Amygdala (tissue), 56 donors: ENCODE data around the gene TPO.
"Not testable (repeated sequence)": the region's sequence is repeated elsewhere in the genome, so short reads cannot be mapped to it uniquely, and the experiment has no call there.

Experiments used
- DNase-seq, 56 donors: peaks; one replicate each; lab custom pipeline; 2025; lab: John Stamatoyannopoulos, UW

The TPO gene

GRCh38 chr2:1413156-1413710, at the start of gene TPO:
TSS of gene TPO (plus strand) at chr2:1413463. CDS start at chr2:1414409, 946 bp downstream.
- no peak for DNase-seq

DNA sequence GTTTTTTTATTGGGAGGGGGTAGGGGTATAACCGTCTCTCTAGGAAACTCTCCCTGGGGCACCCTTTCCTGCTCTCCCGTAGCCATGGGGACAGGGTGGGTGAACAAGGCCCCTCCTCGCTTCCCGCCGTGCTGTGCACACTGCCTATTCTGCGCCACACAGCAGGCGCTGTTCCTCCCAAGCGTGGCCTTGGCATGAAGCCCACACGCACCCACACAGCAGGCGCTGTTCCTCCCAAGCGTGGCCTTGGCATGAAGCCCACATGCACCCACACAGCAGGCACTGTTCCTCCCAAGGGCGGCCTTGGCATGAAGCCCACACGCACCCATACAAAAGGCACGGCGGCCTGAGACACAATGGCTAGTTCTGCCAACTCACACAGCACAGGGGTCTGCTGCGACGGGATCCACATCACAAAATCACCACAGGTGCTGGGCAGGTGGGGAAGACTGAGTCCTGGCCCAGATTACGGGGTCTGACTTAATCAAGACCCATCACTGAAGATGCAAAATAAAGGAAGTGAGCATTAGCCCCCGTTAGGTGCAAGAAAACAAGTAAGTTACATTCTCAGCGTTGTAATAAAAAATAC, 46.6 kb upstream of the TPO start:
- peak in 55 of 56 donors; percentile 4 to 96 (median 69) for DNase-seq

DNA sequence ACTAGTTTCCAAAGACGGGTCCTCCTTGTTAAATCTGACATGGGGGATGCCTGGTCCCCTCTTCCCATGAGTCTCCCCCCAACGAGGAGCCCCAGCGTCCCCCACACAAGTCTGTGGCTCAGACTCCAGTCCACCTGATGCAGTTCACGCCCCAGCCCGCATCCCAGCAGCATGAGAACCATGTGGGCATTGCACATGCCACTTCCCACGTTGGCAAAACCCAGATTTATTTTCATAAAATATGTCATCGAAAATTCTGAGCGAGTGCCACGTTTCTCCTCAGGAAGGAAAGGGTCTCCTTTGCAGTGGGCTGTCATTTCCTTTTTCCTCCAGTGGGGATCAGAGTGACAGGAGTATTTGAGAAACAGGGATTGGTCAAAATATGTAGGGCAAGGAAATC, 45.7 kb upstream of the TPO start:
- no peak for DNase-seq

- no peak for DNase-seq
These were observed 43.4 kb upstream of the TPO start for GRCh38 chr2:1369905-1370304.

- no peak for DNase-seq
These were observed 42.8 kb upstream of the TPO start for GRCh38 chr2:1370461-1370860.

- no peak for DNase-seq
These were observed 42.2 kb upstream of the TPO start for GRCh38 chr2:1371082-1371481.

DNA sequence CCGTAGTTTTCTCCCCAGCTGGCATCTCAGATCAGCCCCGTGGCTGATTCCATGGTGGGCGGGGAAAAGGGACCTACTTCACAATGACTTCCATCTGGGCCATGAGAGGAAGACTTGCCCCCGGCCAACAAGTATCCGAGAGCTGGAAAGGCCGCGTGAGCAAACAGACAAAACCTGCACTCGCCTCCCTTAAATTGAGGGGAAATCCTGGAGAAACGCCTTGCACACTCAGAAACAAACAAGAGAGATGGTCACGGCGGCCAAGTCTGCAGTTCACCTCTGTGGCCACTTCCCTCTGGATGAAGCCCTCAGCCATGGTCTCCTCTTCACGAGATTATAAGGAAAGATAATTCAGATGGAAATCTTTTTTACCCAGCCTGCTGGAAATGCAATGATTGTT, 39.4 kb upstream of the TPO start:
- no peak for DNase-seq

GRCh38 chr2:1374287-1374686, 39.0 kb upstream of the TPO start:
- DNase-seq, result no peak

DNA sequence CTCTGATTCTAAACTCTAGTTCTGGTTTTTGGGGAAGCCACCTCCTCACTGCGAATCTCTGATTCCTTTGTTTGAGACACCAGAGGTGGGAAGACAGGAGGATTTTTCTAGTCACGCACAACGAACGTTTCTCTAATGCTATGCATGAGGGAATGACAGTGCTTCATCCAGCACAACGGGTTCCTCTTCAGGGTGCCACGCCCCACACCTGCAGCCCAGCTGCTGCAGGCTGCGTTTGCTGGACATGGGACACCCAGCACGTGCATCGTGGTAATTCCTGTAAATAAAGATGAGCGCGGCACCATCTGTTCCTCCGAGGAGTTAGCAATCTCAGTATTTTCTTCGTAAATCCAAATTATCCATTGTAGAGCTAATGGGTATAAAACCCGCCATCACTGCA, 37.5 kb upstream of the TPO start:
- DNase-seq, result no peak

DNA sequence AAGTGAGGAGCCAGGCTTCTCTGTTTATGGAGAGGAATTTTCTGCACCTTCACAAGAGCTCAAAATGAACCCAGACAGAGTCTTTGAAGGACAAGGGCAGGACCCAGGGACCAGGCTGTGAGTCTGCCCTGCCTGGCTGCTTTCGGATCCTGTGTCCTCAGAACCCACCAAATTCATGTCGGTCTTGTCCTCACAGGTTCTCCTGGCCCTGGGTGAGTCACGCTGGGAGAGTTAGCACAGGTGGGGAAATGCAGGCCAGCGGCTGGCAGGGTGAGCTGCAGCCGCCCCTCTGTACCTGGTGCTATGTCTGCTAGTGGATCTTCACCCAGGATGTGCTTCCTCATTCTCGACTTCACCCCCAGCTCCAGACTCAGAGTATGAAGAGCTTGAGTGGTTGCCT, 35.8 kb upstream of the TPO start:
- DNase-seq, result no peak

DNA sequence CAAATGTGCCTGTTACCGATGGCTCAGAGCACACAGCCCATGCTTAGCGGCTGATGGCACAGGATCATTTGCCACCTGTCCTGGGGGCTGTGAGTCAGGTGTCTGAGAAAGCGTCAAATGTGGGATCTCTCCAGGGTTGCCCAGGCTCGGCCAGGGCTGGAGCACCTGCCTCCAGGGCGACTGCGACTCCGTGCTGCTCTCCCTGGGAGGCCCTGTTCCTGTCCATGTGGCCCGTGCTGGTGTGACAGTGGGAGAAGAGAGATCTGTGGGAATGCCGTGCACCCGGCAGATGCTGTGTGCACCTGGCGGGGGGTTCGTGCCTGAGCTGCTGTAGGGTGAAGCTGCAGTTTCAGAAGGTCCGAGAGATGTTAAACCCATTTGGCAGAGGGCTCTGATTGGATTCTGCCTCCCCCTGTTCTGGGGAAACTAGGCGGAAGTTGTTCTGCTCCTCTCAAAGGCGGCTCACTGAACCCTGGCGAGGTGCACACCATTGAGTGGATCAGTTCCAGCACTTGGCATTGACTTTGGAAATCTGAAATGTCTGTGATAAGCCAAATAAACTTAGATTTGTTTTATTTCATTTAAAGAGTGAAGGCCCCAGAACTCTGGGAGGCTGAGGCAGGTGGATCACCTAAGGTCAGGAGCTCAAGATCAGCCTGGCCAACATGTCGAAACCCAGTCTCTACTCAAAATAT, 34.7 kb upstream of the TPO start:
- no peak for DNase-seq

- DNase-seq, result no peak
These were observed 31.6 kb upstream of the TPO start for GRCh38 chr2:1381644-1382043.

- not testable (repeated sequence) for DNase-seq
These were observed 25.1 kb upstream of the TPO start for GRCh38 chr2:1387954-1388725.

DNA sequence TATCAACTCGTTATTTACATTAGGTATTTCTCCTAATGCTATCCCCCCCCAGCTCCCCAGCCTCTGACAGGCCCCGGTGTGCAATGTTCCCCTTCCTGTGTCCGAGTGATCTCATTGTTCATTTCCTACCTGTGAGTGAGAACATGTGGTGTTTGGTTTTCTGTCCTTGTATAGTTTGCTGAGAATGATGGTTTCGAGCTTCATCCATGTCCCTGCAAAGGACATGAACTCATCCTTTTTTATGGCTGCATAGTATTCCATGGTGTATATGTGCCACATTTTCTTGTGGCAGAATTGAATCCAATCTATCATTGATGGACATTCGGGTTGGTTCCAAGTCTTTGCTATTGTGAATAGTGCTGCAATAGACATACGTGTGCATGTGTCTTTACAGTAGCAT, 23.1 kb upstream of the TPO start:
- not testable (repeated sequence) for DNase-seq

- no peak for DNase-seq
These were observed 19.9 kb upstream of the TPO start for GRCh38 chr2:1393321-1393720.

- no peak for DNase-seq
These were observed 18.4 kb upstream of the TPO start for GRCh38 chr2:1394709-1395408.

GRCh38 chr2:1397350-1397749, 15.9 kb upstream of the TPO start:
- DNase-seq, result no peak

GRCh38 chr2:1398191-1398590, 15.1 kb upstream of the TPO start:
- DNase-seq, result no peak

GRCh38 chr2:1400943-1401735, 12.1 kb upstream of the TPO start:
- no peak for DNase-seq

DNA sequence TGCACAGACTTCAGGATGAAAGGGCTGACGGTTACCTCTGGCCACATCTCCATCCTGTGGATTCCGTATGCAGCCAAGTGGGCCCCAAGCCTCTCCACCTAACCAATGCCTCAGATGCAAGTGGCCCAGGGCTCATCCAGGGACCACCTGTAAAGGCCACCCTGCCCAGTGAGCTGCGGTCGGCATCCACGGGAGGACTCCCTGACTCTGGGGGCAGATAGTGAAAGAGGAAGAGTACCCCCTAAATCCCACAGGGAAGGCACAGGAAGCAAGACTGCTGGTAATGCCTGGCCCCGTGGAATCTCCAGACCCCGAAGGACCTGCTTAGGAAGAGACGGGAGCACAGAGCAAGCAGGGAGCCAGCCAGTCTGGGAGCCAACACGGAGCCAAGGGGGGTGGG, 11.2 kb upstream of the TPO start:
- DNase-seq, result no peak
